Measurements from ENCODE around the gene ATAD3A.
"Not testable (repeated sequence)": the region's sequence is repeated elsewhere in the genome, so short reads cannot be mapped to it uniquely, and the experiment has no call there.

ATAD3A gene

DNA sequence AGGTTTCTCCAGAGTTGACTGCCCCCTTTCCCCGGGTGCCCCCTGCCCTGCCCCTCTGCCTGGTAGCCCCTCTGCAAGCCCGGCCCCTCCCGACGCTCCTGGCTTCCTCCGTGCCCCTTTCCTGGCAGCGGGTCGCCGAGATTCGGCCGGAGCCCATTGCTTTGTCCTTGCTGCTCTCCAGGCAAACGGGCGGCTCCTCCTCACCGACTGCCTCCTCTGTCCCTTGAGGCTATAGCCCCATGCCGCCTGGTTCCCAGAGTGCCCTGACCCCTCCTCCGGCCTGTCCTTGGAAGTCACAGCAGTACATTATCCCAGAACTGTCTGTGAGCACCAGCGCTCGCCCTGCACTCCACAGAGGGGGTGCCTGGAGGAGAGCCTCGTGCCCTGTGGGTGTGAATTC lies 1.7 kb downstream of the ATAD3A start:
- H3K4me3 ChIP-seq (ENCODE audit: low read depth, low read length); H3K9me3 ChIP-seq (ENCODE audit: control insufficient read depth, insufficient read depth, low read depth, low read length); POLR2A ChIA-PET; H3K4me1 ChIP-seq (ENCODE audit: control insufficient read depth, insufficient read depth, low read length); H3K27ac ChIP-seq (ENCODE audit: extremely low read depth, low read depth, low read length); CTCF ChIA-PET: not testable (repeated sequence)
- peaks cover 14 to 35% of the 10 kb centered on the region in 2 experiments; a peak in 2 of 3 replicates for H3K36me3 ChIP-seq (ENCODE audit: control insufficient read depth in 2 of 2, insufficient read depth in 1 of 2, low read length in 2 of 2)
- TF ChIP-seq ZNF157 (tag by site-specific recombination; IDR thresholded peaks at IDR 0.05): peak; percentile 70

DNA sequence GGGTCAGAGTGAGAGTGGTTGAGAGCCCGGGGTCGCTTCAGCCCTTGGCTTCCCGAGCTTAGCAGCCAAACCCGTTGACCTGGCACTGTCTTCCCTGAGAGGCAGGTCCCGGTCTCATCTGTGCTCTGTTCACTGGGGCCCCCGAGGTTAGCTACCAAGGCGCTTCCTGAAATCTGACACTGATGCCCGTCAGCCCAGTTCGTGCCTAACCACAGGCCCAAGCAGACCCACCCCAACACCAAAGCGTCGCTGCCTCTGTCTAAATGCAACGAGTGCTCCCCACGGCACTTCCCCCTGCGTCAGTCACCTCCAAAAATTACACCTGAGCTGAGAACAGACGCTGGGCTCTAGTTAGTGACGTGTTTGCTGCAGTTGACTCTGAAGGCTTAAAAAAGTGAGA lies 2.4 kb downstream of the ATAD3A start:
- CTCF ChIA-PET; H3K27ac ChIP-seq (ENCODE audit: extremely low read depth, low read depth, low read length); H3K4me3 ChIP-seq (ENCODE audit: low read depth, low read length); POLR2A ChIA-PET; H3K9me3 ChIP-seq (ENCODE audit: control insufficient read depth, insufficient read depth, low read depth, low read length); H3K4me1 ChIP-seq (ENCODE audit: control insufficient read depth, insufficient read depth, low read length): not testable (repeated sequence)
- H3K36me3 ChIP-seq (ENCODE audit: control insufficient read depth in 2 of 2, insufficient read depth in 1 of 2, low read length in 2 of 2): peaks cover 14 to 37% of the 10 kb centered on the region in 2 experiments; a peak in 2 of 3 replicates

DNA sequence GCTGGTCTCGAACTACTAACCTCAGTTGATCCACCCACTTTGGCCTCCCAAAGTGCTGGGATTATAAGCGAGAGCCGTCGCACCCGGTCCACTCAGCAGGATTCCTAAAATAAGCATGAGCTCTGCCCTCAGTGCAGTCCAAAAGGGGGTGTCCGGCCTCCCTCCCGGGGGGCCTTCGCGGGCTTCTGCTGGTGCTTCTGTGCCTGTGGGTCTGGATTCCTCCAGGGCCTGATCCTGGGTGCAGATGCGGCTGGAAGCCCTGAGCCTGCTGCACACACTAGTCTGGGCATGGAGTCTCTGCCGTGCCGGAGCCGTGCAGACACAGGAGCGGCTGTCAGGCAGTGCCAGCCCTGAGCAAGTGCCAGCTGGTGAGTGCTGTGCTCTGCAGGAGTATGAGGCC lies 5.0 kb downstream of the ATAD3A start:
- CTCF ChIA-PET; H3K4me1 ChIP-seq (ENCODE audit: control insufficient read depth, insufficient read depth, low read length); H3K4me3 ChIP-seq (ENCODE audit: low read depth, low read length); H3K9me3 ChIP-seq (ENCODE audit: control insufficient read depth, insufficient read depth, low read depth, low read length); H3K27ac ChIP-seq (ENCODE audit: extremely low read depth, low read depth, low read length); POLR2A ChIA-PET: not testable (repeated sequence)
- H3K36me3 ChIP-seq (ENCODE audit: control insufficient read depth in 2 of 2, insufficient read depth in 1 of 2, low read length in 2 of 2): peaks cover 19 to 59% of the 10 kb centered on the region in 2 experiments; a peak in 2 of 3 replicates

DNA sequence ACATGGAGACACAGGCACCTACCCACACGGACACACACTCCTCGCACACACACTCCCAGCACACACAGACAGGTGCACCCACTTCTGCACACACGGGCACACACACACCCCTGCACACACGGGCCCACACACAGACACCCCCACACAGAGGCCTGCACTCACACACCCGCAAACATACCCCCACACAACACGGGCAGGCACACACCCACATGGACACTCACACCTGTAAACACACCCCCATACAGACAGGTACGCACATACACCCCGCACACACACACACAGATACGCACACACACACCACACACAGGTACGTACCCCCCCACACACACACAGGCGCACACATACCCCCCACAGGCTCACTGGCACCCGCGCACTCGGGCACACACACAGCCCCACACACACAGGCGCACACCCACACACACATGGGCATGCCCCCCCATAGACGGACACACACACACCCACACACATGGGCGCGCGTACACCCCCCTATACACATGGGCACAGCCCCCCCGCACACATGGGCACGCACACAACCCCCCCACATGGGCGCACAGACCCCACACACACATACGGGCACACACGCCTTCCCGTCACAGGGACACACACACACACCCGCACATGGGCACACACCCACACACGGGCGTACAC lies 6.1 kb downstream of the ATAD3A start:
- Histone ChIP-seq H3K9me3 (ENCODE audit: control insufficient read depth, insufficient read depth, low read depth, low read length) (no peaks in the 10 kb centered on the region), H3K4me3 (ENCODE audit: low read depth, low read length) (no peak overlapping the region), H3K27ac (ENCODE audit: extremely low read depth, low read depth, low read length) (no peak overlapping the region), H3K36me3 (ENCODE audit: control insufficient read depth in 2 of 2, insufficient read depth in 1 of 2, low read length in 2 of 2) (peaks cover 22 to 70% of the 10 kb centered on the region in 2 experiments; a peak in 2 of 3 replicates), H3K4me1 (ENCODE audit: control insufficient read depth, insufficient read depth, low read length) (no peaks in the 10 kb centered on the region)
- TF ChIP-seq, protein P1, sequence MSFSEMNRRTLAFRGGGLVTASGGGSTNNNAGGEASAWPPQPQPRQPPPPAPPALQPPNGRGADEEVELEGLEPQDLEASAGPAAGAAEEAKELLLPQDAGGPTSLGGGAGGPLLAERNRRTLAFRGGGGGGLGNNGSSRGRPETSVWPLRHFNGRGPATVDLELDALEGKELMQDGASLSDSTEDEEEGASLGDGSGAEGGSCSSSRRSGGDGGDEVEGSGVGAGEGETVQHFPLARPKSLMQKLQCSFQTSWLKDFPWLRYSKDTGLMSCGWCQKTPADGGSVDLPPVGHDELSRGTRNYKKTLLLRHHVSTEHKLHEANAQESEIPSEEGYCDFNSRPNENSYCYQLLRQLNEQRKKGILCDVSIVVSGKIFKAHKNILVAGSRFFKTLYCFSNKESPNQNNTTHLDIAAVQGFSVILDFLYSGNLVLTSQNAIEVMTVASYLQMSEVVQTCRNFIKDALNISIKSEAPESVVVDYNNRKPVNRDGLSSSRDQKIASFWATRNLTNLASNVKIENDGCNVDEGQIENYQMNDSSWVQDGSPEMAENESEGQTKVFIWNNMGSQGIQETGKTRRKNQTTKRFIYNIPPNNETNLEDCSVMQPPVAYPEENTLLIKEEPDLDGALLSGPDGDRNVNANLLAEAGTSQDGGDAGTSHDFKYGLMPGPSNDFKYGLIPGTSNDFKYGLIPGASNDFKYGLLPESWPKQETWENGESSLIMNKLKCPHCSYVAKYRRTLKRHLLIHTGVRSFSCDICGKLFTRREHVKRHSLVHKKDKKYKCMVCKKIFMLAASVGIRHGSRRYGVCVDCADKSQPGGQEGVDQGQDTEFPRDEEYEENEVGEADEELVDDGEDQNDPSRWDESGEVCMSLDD (tag by site-specific recombination; IDR thresholded peaks at IDR 0.05): 0 out of 2 replicates have a peak, but pooled peaks have one; percentile 22
- TF ChIP-seq ZFHX2 (tag by site-specific recombination; conservative IDR thresholded peaks at IDR 0.05) (peak; percentile 88), GLIS1 (tag by site-specific recombination; IDR thresholded peaks at IDR 0.05) (no peak), ZNF10 (tag by site-specific recombination; IDR thresholded peaks at IDR 0.05) (no peak), KLF9 (tag by site-specific recombination; IDR thresholded peaks at IDR 0.05; ENCODE audit: low read depth) (0 out of 2 replicates have a peak, but pooled peaks have one; percentile 14), EGR2 (tag by site-specific recombination; IDR thresholded peaks at IDR 0.05; ENCODE audit: low read depth) (peak; percentile 95), ZNF785 (tag by site-specific recombination; IDR thresholded peaks at IDR 0.05) (0 out of 2 replicates have a peak, but pooled peaks have one; percentile 24)
- TF ChIP-seq, protein P2, sequence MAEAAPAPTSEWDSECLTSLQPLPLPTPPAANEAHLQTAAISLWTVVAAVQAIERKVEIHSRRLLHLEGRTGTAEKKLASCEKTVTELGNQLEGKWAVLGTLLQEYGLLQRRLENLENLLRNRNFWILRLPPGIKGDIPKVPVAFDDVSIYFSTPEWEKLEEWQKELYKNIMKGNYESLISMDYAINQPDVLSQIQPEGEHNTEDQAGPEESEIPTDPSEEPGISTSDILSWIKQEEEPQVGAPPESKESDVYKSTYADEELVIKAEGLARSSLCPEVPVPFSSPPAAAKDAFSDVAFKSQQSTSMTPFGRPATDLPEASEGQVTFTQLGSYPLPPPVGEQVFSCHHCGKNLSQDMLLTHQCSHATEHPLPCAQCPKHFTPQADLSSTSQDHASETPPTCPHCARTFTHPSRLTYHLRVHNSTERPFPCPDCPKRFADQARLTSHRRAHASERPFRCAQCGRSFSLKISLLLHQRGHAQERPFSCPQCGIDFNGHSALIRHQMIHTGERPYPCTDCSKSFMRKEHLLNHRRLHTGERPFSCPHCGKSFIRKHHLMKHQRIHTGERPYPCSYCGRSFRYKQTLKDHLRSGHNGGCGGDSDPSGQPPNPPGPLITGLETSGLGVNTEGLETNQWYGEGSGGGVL (tag by site-specific recombination; IDR thresholded peaks at IDR 0.05): 0 out of 2 replicates have a peak, but pooled peaks have one; percentile 10
- TF ChIP-seq, protein P3, sequence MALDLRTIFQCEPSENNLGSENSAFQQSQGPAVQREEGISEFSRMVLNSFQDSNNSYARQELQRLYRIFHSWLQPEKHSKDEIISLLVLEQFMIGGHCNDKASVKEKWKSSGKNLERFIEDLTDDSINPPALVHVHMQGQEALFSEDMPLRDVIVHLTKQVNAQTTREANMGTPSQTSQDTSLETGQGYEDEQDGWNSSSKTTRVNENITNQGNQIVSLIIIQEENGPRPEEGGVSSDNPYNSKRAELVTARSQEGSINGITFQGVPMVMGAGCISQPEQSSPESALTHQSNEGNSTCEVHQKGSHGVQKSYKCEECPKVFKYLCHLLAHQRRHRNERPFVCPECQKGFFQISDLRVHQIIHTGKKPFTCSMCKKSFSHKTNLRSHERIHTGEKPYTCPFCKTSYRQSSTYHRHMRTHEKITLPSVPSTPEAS (tag by site-specific recombination; IDR thresholded peaks at IDR 0.05): peak; percentile 95
- POLR2A ChIA-PET: no interaction called here
- CTCF ChIA-PET: no interaction called here
